ENCODE data around the gene IMMT.

The IMMT gene

GRCh38 chr2:86143926-86144685, 51.2 kb downstream of the IMMT start:
- peak in 1 of 58 donors; percentile 7 for DNase-seq

DNA sequence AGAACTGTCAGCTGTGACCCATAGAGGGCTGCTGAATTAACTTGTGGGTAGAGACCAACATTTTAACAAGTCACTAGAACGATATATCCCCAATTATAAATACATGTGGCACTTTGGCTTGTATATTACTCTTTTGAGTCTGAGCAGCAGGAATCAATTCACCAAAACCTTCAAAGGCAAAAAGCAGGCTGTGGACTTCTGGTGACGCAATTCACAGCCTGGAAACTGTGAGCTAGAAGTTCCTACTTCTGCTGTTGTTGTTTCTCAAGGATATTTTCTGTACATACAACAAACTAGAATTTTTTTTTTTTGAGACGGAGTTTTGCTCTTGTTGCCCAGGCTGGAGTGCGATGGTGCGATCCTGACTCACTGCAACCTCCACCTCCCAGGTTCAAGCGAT, 52.0 kb downstream of the IMMT start:
- DNase-seq: no peak

GRCh38 chr2:86142436-86143257, 52.6 kb downstream of the IMMT start:
- DNase-seq: no peak

DNA sequence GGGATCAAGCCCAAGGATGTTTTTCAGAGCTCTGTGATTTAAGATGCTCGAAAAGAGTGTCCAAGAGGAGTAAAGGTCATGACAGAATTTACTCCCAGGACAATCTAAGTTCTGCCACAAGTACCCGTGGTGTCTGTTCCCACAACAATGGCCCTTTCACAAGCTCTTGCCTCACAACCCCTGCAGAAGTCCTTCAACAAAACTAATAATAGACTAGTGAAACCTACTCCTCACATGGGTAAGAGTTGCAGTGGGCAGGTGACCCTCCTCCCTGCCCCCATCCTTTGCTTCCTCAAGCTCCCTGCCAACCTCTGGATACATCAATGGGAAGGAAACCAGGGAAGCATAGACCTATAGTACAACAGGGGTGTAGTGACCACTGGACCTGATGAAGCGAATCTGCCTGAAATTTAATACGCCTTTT, 54.3 kb downstream of the IMMT start:
- no peak for DNase-seq

GRCh38 chr2:86139981-86140380, 55.3 kb downstream of the IMMT start:
- DNase-seq: no peak

DNA sequence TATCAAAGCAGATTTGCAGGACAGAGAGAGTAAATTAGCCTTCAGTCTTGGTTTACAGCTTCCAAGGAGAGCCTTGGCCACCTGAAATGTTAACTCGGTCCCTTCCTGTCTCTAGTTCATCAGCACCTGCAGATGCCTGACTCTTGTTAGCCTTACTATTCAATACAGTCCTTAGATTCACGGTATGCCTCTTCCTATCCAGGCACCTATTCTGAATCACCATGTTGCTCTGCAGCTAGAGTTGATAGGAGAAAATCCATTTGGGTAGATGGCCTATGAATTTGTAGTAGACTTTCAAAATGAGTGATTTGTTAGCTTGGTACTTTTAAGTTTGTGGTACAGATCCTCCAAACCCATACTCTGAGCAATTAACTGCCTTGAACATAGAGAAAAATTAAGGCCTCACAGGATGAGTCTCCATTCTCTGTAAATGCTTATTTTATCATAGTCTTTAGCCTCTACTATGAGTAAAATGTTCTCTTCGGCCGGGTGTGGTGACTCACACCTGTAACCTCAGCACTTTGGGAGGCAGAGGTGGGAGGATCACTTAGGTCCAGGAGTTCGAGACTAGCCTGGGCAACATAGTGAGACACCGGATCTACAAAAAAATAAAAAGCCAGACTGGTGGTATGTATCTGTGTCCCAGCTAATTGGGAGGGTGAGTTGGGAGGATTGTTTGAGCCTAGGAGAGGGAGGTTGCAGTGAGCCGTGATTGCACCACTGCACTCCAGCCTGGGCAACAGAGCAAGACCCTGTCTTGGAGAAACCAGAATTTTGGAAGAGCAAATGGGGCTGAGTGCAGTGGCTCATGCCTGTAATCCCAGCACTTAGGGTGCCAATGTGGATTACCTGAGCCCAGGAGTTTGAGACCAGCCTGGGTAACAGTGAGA, 56.3 kb downstream of the IMMT start:
- DNase-seq: no peak

DNA sequence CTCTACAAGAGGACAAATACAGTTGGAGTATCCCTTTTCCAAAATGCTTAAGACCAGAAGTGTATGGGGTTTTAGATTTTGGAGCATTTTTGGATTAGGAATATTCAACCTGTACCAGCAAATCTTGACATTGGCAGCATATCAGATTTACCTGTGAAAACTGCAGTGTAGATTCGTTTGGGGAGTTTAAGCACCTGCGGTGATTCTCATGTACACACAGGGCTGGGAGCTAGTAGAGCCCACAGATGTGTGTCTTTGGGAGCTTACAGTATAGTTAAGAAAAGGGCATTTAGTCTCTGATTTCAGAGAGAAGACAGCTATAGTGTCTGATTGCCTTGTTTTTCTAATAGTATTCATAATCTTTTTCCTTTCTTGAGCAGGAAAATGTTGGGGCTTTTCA, 59.1 kb downstream of the IMMT start:
- DNase-seq: no peak

GRCh38 chr2:86135653-86136052, 59.6 kb downstream of the IMMT start:
- peak in 23 of 58 donors; percentile 0 to 42 (median 12) for DNase-seq

DNA sequence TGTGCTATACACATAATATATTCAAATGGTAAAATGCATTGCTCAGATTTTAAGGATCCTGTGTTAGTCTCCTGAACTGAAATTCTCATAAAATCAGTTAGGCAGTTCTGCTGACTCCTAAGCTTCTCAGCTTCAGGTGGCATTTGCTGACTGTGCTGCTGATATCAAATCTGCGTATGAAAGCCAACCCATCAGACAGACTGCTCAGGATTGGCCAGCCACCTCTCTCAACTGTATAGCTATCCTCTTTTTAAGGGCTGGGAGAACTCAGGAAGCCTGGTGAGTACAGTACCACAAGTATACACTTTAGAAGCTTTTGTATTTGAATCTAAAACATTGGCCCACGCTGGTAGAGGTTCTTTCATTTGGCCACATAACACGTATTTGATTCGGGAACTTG, 60.6 kb downstream of the IMMT start:
- no peak for DNase-seq

- no peak for DNase-seq
Measured at GRCh38 chr2:86124683-86125082, 70.6 kb downstream of the IMMT start.

DNA sequence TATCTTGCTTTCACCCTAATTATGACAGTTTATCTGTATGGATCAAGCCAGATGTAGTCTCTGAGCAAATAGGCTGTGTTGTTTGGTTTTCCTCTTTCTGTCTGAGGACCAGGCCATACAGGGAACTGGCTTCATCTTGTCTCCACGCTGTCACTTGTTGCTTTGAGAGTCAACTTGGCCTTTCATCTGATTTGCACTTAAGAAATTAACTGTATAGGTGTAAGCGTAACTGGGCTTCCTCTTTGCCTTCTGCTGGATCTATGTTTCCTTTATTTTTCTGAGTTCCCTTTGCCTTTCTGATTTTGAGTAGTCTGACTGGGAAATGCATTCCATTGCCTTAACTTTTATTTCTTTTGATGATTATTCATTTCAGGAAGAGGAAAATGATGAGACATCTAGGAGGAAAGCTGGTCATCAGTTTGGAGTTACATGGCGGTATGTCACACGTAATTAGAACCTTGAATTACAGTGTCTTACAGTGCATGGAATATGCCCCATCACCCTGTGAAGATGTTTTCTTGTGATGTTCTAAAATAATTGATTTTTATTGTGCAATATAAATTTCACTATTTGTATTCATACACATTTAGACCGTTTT, 71.8 kb downstream of the IMMT start:
- no peak for DNase-seq

DNA sequence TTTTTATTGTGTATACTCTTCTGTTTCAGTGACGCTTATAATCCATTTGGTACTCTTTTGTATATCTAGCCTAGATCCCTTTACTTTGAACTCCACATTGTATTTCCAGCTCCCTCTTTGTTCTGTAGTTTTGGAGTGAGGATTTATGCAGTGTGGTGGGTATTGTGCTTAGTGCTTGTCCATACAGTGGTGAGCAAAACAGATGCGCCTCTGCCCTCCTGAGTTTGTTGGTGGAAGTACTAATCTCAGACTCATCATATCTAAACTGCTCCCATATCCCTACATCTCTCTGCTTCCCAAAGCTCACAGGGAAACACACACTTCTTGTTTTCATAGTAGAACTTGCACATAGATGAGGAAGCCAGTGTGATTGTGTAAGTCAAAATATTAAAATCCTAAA, 77.1 kb downstream of the IMMT start:
- DNase-seq: no peak

- DNase-seq: no peak
Measured at GRCh38 chr2:86107031-86107430, 88.2 kb downstream of the IMMT start.

- DNase-seq: peak; percentile 53 to 97 (median 90)
Measured at GRCh38 chr2:86105969-86106945, 89.0 kb downstream of the IMMT start, which contains the start of gene PTCD3. TSS of gene PTCD3 (plus strand) at chr2:86106235. CDS start at chr2:86106248, 13 bp downstream.

DNA sequence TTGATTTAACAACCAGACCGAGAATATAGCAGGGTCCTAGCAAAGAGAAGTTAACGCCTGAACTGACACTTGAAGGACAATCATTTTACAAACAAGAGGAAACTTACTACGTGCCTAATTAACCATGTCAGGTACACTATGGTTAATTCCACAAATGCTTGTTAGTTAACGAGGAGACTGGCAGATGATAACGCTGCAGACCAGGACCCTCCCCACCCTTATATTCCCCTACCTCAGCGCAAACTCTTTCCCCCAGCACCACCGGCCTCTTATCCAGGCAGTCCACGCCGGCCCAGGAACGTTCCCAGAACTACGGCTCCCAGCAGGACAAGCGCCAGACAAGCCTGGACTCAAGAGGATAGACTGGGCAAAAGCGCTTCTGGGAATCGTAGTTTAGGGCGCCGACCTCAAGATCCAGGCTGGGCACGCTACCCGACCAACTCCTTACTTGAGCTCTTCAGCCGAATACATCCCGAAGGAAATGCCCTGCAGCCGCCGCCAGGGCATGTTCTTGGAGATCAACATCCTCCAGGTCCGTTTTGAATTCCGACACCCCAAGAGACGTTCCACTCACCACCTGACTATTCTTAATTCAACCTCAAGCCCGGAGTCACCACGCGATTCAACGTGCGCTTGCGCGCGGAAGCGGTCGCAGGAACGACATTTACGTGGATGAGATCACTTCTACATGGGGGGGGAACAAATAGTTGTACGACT, 89.9 kb downstream of the IMMT start, which contains the start of gene POLR1A:
POLR1A (minus strand) TSS at position 635 of the 717 bp plus-strand sequence; CDS start at position 525, 110 bp downstream.
- DNase-seq: peak; percentile 70 to 99 (median 94)

DNA sequence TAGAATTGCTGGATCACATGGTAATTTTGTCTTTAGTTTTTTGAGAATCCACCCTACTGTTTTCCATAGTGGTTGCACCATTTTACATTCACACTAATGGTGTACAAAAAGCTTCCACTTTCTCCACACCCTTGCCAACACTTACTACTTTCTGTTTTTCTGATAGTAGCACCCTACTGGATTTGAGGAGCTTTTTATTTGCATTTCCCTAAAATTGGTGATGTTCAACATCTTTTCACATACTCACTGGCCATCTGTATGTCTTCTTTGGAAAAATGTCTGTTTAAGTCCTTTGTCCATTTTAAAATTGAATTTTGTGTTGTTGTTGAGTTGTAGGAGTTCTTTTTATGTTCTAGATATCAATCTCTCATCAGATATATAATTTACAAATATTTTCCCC, 93.1 kb downstream of the IMMT start:
- no peak for DNase-seq

DNA sequence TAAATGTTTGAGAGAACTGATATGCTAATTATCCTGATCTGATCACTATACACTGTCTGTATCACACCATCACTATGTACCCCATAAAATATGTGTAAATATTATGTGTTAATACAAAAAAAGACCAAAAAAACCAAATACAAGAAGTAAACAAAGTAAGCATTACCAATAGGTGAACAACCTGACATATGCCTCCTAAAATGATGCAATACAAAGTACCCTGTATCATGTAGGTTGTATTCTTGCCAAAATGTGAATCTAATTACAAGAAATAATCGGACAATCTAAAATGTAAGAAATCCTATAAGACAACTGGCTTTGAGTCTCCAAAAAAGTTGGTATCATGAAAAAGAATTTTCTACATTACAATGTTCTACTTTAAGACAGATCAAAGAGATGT, 97.3 kb downstream of the IMMT start:
- no peak for DNase-seq

- DNase-seq: no peak
Measured at GRCh38 chr2:86097114-86097896, 98.0 kb downstream of the IMMT start.

Data from anterior cingulate cortex (tissue), 58 donors.